Measurements from ENCODE around the gene TOE1.
"Not testable (repeated sequence)": the region's sequence is repeated elsewhere in the genome, so short reads cannot be mapped to it uniquely, and the experiment has no call there.

Gene TOE1

DNA sequence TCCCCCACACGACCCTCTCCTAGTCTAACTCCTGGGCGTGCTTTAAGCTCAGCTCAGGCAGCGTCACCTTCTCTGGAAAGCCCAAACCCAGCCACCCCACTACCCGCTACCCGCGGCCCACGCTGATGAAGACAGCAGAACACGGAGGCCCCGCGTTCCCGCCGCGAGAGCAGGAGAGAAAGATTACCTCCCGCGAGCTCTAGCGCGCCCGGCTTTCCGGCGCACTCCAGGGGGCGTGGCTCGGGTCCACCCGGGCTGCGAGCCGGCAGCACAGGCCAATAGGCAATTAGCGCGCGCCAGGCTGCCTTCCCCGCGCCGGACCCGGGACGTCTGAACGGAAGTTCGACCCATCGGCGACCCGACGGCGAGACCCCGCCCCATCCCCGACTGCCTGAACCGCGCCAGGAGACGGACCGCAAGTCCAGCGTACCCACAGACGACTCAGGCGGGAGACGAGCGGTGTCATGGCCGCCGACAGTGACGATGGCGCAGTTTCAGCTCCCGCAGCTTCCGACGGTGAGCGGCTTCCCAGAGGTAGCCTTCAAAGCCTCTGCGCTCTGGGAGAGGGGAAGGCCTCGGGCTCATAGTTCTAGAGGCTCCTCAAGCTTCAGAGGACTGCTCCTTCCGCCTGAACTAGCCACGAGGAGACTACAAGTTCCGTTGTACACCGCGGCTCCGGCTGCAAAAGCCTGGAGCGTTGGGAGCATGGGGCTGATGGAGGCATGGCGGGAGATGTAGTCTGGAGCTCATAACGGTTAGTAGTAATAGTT lies at the start of gene TOE1, which contains the start of gene MUTYH:
Gene TOE1, plus strand, starts transcription at position 382 of the 770 bp plus-strand sequence. Its CDS starts 83 bp downstream, at position 465.
Gene MUTYH, minus strand, starts transcription at position 652 of the 770 bp plus-strand sequence. CDS start 5,935 bp downstream, outside the sequence.
- peak; percentile 70 for DNase-seq (ENCODE audit: extremely low read depth, low read depth)
- H3K4me3 ChIP-seq (replicated peaks; ENCODE audit: low read depth, low read length), result peak within 1 kb of the TSS; percentile 68
- TF ChIP-seq, protein P1, sequence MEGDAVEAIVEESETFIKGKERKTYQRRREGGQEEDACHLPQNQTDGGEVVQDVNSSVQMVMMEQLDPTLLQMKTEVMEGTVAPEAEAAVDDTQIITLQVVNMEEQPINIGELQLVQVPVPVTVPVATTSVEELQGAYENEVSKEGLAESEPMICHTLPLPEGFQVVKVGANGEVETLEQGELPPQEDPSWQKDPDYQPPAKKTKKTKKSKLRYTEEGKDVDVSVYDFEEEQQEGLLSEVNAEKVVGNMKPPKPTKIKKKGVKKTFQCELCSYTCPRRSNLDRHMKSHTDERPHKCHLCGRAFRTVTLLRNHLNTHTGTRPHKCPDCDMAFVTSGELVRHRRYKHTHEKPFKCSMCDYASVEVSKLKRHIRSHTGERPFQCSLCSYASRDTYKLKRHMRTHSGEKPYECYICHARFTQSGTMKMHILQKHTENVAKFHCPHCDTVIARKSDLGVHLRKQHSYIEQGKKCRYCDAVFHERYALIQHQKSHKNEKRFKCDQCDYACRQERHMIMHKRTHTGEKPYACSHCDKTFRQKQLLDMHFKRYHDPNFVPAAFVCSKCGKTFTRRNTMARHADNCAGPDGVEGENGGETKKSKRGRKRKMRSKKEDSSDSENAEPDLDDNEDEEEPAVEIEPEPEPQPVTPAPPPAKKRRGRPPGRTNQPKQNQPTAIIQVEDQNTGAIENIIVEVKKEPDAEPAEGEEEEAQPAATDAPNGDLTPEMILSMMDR (IDR thresholded peaks at IDR 0.05; ENCODE audit: low read depth, low read length, missing control alignments), result no peak

DNA sequence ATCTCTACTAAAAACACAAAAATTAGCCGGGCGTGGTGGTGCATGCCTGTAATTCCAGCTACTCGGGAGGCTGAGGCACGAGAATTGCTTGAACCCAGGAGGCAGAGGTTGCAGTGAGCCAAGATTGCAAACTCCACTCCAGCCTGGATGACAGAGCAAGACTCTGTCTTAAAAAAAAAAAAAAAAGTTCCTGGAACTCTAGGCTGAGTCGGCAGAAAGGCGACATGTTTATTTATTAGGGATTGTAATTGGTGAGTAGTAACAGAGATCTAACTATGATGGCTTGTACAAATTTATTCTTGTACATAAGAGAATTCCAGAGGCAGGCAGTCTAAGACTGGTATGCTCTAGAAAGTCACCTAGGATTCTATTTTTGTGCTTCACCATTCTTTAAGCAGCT lies 49.0 kb upstream of the TOE1 start:
- H3K4me3 ChIP-seq (replicated peaks; ENCODE audit: low read depth, low read length), result not testable (repeated sequence)

DNA sequence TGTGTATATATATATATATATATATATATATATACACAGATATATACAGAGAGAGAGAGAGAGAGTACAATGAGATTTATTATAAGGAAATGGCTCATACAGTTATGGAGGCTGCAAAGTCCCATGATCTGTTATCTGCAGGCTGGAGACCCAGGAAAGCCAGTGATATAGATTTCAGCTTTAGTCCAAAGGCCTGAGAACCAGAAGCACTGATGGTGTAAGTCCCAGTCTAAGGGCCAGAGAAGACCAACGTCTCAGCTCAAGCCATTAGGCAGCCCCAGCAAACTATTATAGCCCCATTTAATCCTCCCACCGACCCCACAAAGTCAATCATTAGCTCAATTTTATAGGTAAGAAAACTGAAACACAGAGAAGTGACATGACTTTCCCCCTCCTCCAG lies 48.3 kb upstream of the TOE1 start:
- DNase-seq (ENCODE audit: extremely low read depth, low read depth), result no peak
- no peak overlapping the region for H3K4me3 ChIP-seq (replicated peaks; ENCODE audit: low read depth, low read length)
- TF ChIP-seq, protein P1 (IDR thresholded peaks at IDR 0.05; ENCODE audit: low read depth, low read length, missing control alignments), result no peak

More for the DNA sequence above, 49.0 kb upstream of the TOE1 start:
- not testable (repeated sequence) for DNase-seq (ENCODE audit: extremely low read depth, low read depth)

DNA sequence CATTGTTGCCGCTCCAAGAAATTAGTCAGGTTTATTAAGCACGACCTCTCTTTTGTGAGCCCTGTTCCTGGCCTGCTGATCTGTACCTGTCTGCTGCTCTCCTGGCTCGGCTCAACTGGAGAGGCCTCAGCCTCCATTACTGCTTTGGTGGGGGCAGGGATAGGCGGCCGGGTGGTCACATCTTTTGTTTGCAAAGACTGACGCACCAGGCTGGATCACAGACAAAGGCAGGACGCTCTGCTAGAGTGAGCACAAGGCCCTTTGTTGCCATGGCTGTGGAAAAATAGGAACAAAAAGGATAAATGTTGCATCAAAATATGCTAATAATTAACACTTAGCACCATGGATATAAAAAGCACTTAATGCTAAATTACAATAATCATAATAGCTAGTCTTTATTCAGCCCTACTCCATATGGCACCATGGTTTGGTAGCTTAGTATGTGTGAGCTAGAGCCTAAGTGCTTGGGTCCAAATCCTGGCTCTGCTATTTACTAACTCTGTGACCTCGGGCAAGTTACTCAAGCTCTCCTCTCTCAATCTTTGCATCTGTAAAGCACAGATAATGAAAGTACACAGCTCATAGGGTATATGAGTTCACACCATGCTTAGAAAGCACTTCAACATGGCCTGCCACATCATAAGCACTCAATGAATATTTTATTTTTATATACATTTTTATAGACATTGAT lies 42.2 kb upstream of the TOE1 start:
- H3K4me3 ChIP-seq (replicated peaks; ENCODE audit: low read depth, low read length), result no peak overlapping the region
- DNase-seq (ENCODE audit: extremely low read depth, low read depth), result no peak
- TF ChIP-seq, protein P1 (IDR thresholded peaks at IDR 0.05; ENCODE audit: low read depth, low read length, missing control alignments), result no peak

DNA sequence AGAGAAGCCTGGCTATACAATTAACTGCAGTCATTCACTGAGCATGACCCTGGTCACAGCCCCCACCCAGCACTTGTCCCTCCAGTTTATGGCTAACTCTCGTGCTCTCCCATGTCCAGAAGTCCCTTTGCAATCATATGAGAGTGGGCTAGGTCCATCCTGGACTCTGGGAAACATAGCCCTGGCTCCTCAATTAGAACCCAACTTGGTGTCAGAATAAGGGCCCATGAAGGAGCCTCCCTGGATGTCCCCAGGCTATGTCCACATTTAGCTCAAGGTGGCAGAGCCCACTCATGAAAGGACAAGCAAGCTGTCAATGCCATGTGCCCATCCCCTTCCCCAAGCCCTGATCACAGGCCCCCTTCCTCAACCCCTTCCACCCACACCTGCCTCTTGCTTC lies 40.7 kb upstream of the TOE1 start:
- no peak for DNase-seq (ENCODE audit: extremely low read depth, low read depth)
- TF ChIP-seq, protein P1 (IDR thresholded peaks at IDR 0.05; ENCODE audit: low read depth, low read length, missing control alignments), result no peak
- no peak overlapping the region for H3K4me3 ChIP-seq (replicated peaks; ENCODE audit: low read depth, low read length)

DNA sequence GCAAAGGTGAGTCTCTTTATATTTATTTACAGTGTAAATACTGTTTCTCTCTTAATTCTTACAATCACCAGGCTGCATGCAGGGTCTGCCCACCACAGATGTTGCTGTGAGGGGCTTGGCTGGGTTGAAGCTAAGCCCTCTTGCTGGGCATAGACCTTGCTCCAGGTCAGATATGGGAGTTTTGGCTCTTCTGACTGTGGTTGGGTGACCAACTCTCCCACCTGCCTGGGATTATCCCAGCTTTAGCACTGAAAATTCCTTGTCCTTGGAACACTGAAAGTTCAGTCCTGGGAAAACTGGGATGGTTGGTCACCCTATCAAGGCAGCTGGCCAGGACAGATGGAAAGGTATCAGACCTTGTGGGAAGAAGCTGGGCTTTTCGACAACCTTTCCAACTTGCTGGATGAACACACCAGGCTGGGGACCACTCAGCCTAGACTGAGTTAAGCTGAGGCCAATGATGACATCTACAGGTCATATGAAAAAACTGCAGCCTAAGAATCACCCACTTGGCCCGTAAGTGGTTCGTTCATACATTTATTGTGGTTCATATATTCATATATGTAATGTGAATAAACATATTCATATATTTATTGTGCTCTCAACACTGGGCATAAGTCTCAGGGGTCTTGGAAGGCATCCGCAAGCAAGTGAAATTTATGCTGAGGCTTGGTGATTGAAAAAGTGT lies 39.8 kb upstream of the TOE1 start:
- peak; percentile 45 for DNase-seq (ENCODE audit: extremely low read depth, low read depth)
- H3K4me3 ChIP-seq (replicated peaks; ENCODE audit: low read depth, low read length), result no peak overlapping the region
- TF ChIP-seq, protein P1 (IDR thresholded peaks at IDR 0.05; ENCODE audit: low read depth, low read length, missing control alignments), result peak; percentile 68

DNA sequence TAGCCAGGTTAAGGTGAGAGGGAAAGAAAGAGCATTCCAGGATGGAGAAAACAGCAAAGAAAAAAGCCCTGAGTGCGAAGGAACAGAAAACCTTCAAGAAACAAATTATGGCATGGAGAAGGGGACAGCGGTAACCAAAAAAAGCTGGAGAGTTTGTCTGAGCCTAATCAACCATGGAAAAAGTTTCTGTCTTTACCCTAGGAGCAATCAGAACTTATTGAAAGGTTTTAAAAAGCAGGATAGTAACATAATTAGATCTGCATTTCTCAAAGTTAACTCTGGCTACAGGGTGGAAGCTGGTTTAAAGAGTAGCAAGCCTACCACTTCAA lies 39.3 kb upstream of the TOE1 start:
- TF ChIP-seq, protein P1 (IDR thresholded peaks at IDR 0.05; ENCODE audit: low read depth, low read length, missing control alignments), result no peak
- H3K4me3 ChIP-seq (replicated peaks; ENCODE audit: low read depth, low read length), result no peak overlapping the region
- DNase-seq (ENCODE audit: extremely low read depth, low read depth), result no peak

All from HFF-Myc (cell line).